Left colon (tissue), 2 donors: ENCODE measurements around the gene SFPQ. TPM values are rescaled to one million over a fixed set of nuclear protein-coding genes. Genes with fewer than 3 reads are reported as not detected.

Source experiments
- ATAC-seq: fragments of 200-7000 bp; cut with Tn5 transposase; one replicate; pipeline ENCODE4 v1.9.1; 2020; ENCODE audit warnings: mild to moderate bottlenecking, moderate library complexity
- DNase-seq, 2 donors: peaks; one replicate each; pipeline ENCODE4 v3.0.0-alpha.2; 2020
- intact Hi-C, 2 donors: fragments of 100-400 bp; cut with DNase I in 1 of 2; cut with micrococcal nuclease in 1 of 2; formaldehyde crosslinking; loops; one replicate each; pipeline versions ENCODE4 v1.11.2 to v1.14.0; 2022; cut with DNase I, micrococcal nuclease
- total RNA-seq, 2 donors: library from RNA; stranded (reverse); fragmentation: NEBNext Ultra II Directional; extraction: Animal tissue kit (Norgen Biotek cat#: 25700); gene quantifications; one replicate each; pipeline ENCODE4 v1.2.1, GENCODE V29; 2021
- donor health status: DM: no; HTN: no; CAD: no.
- donor health status: DM: yes; HTN: yes; CAD: no.

The SFPQ gene
- total RNA-seq, 2 donors from 2014 or later: 139 to 170 TPM

GRCh38 chr1:35190784-35191183 lies 2.2 kb downstream of the SFPQ start:
- ATAC-seq: no peak

DNA sequence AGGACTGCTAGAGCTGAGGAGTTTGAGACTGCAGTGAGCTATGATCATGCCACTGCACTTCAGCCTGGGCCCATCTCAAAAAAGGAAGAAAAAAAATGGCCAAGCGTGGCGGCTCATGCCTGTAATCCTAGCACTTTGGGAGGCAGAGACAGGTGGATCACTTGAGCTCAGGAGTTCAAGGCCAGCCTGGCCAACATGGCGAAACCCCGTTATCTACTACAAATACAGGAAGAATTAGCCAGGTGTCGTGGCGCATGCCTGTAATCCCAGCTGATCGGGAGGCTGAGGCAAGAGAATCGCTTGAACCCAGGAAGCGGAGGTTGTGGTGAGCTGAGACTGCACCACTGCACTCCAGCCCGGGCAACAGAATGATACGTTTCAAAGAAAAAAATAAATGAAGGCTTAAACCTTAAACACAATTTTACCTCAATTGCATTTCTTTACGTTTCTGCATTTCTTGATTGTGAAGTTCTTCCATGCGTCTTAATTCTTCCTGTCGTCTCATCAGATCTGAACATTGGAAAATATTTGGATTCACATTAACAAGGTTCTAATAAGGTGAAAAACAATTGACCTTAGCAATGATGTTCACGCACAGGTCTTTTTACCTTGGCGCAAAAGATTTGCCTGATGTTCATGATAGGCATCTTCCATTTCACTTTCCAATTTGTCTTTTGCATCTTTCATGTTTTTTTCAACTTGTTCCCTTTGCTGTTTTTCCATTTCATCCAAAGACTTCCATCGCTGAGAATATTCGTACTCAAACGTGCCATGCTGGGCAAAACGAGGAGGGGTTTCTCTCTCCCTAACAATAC lies 4.2 kb downstream of the SFPQ start:
- DNase-seq: no peak
- no peak for ATAC-seq
- intact Hi-C loops: no loop called here

More at GRCh38 chr1:35190784-35191183, 2.2 kb downstream of the SFPQ start:
- intact Hi-C loops: no loop called here
- DNase-seq: no peak

GRCh38 chr1:35187816-35188342 lies 5.1 kb downstream of the SFPQ start:
- intact Hi-C loops: no loop called here
- no peak for ATAC-seq

DNA sequence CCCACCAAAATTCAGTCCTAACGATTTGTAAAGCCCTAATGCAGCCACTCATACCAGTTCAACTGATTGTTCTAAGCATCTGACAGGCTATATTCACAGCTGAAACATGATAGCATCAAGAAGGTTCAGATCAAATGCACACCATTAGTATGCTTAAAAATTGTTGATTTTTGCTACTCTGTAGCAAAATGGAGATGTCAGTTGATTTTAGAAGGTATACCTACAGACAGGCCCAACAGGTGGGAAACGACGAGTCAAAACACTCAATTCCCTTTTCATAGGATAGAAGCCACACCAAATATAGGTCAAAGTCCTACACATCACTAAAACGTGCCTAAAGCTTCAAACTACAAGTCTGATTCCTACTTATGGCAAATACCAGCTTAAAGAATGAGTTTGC lies 6.7 kb downstream of the SFPQ start:
- DNase-seq: no peak
- no peak for ATAC-seq
- intact Hi-C loops: no loop called here

More at GRCh38 chr1:35187816-35188342, 5.1 kb downstream of the SFPQ start:
- no peak for DNase-seq

- intact Hi-C loops: no loop called here
- ATAC-seq: no peak
- no peak for DNase-seq
Observed at GRCh38 chr1:35185200-35185599, 7.7 kb downstream of the SFPQ start.

GRCh38 chr1:35184495-35185199 lies 8.3 kb downstream of the SFPQ start:
- DNase-seq (no peak), ATAC-seq (no peak)
- intact Hi-C loops: no loop called here

DNA sequence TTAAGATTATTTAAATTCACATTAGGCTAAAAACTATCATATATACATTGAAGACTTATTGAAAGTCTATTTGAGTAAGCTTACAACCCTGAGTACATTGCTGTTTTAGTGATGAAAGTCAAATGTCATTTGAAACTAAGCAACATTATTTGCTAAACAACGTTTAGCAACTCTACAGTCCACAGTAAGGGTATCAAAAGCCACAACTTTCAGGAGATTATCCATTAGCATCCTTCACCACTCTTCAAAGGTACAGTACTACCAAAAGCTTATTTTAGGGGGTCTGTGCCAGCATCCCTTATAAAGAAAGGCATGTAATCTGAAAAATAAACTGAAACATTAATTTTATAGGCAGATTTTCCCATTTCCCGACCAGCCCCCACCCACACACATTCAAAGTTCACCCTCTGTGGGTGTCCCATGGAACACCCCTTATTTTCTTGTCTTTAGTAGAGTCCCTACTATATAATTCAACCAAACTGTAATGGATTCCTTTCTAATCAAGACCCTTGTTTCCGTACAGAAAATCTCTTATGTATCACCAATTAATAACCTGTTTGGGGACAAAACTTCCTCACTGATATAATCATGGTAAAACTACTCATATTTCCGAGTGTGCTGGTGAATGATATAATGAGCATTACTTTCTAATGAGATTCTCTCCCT lies 11.0 kb downstream of the SFPQ start:
- intact Hi-C loops: no loop called here
- DNase-seq (no peak), ATAC-seq (no peak)

DNA sequence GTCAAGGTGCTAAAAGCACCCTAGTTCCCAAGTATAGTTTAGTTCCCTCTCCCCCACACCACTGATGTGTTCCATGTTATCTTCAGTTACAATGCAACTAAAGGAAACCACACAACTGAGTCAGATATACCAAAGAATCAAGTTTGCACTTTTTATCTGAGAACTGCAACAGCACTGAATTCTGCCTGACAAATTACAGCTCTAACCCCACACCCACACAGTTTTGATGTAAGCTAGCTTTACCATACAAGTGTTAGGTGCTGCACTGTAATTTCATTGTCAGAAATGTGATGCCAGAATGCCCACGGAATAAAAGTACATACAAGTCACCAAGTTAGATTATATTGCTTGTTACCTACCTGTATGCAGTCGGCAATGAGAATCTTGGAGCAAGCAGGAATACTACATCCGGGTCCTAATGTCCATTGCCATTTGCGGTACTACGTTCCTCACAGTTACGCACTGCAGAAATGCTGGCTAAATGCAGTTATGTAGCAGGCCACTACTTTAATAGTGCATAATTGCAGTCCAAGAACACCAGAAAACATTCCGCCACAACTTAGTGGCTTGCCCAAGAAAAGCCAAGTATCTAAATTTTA lies 12.1 kb downstream of the SFPQ start:
- DNase-seq (no peak), ATAC-seq (no peak)
- intact Hi-C loops: no loop called here

- ATAC-seq (peak; percentile 31), DNase-seq (no peak)
- intact Hi-C loops: no loop called here
Observed at GRCh38 chr1:35179908-35180307, 13.0 kb downstream of the SFPQ start.

GRCh38 chr1:35178874-35179380 lies 14.0 kb downstream of the SFPQ start:
- DNase-seq: no peak
- intact Hi-C loops: no loop called here
- ATAC-seq: peak; percentile 35

GRCh38 chr1:35178295-35178695 lies 14.7 kb downstream of the SFPQ start:
- intact Hi-C loops: no loop called here
- no peak for ATAC-seq
- DNase-seq: no peak

DNA sequence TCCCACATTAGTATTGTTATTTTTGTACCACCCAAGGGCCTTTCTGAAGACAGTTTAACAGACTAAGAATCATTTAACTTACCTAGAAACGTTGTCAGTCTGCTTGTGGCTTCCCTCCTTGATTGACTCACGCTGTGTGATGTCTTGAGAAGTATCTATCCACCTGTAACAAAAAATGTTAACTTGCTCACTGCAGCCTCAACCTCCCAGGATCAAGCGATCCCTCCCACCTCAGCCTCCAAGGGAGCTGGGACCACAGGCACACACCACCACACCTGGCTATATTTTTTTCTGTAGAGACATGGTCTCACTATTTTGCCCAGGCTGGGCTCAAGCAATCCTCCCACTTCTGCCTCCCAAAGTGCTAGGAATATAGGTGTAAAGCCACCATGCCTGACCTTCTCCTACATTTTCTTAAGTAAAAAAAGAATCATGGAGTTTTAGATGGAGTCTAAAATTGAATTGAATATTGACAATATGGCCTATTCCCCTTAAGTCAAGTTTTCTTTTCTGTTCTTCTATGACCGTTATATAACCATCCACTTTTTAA lies 15.6 kb downstream of the SFPQ start:
- ATAC-seq (no peak), DNase-seq (no peak)
- intact Hi-C loops: no loop called here

GRCh38 chr1:35175602-35176001 lies 17.3 kb downstream of the SFPQ start:
- no peak for ATAC-seq
- DNase-seq: no peak
- intact Hi-C loops: no loop called here

- DNase-seq (no peak), ATAC-seq (no peak)
- intact Hi-C loops: no loop called here
Observed at GRCh38 chr1:35175098-35175576, 17.8 kb downstream of the SFPQ start.

DNA sequence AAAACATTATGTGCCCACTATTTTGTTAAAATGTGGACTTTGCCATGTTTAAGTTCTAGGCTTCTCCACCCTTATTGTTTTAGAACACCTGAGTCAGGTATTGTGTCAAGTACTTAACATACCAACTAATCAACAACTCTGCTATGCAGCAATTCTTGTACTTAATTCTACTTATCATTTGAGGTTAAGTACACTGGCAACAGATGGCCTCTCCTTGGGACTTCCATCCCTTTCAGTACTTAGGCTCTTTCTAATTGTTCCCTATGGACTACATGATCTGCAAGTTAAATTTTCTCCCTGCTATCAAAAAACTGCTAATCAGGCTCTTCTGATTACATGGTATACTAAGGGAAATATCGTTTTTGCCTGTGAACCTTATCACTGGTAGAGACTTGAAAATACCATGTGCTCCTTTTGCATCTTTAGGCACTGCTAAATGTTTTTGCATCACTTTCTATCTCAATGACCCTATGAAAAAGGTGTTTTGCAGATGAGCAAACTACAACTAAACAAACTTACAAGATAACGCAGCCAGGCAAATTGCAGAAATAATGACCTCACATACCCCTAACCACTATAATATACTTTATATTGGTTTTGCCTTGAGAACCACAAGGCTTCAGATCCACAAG lies 18.9 kb downstream of the SFPQ start:
- DNase-seq (no peak), ATAC-seq (peak; percentile 10)
- intact Hi-C loops: no loop called here

GRCh38 chr1:35173491-35173890 lies 19.5 kb downstream of the SFPQ start:
- ATAC-seq: no peak
- no peak for DNase-seq
- intact Hi-C loops: no loop called here

- ATAC-seq: peak; percentile 11
- DNase-seq: no peak
- intact Hi-C loops: no loop called here
Observed at GRCh38 chr1:35172022-35172421, 20.9 kb downstream of the SFPQ start.

DNA sequence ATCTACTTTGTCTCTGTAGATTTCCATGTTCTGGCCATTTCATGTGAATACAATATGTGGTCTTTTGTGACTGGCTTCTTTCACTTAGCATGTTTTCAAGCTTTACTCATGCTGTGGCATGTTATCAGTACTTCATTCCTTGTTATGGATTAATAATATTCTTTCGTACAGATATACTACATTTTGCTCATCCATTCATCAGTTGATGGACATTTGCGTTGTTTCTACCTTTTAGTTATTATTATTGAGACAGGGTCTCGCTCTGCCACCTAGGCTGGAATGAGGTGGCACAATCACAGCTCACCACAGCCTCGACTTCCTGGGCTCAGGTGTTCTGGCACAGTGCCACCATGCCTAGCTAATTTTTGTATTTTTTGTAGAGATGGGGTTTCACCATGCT lies 21.4 kb downstream of the SFPQ start:
- intact Hi-C loops: no loop called here
- DNase-seq (no peak), ATAC-seq (no peak)
